Right atrium auricular region (tissue), 2 donors: ENCODE measurements around the gene TTC28. TPM values are rescaled to one million over a fixed set of nuclear protein-coding genes. Genes with fewer than 3 reads are reported as not detected.
"Not testable (repeated sequence)": the region's sequence is repeated elsewhere in the genome, so short reads cannot be mapped to it uniquely, and the experiment has no call there.

Source experiments
- DNase-seq: peaks from one replicate; pipeline ENCODE4 v3.0.0-alpha.2; 2019; ENCODE audit warnings: low spot score
- H3K27ac ChIP-seq, 2 donors: fragments of 200-600 bp; sonication (generic); 1 replicate in 1 of 2; 2 replicates in 1 of 2; pipeline ENCODE4 v1.5.1; 2016 to 2019
- H3K27me3 ChIP-seq, 2 donors: fragments of 200-600 bp; sonication (generic); one replicate each; pipeline versions ENCODE4 v1.5.1 to v1.6.0; 2017 to 2019
- H3K36me3 ChIP-seq: fragments of 200-600 bp; sonication (generic); one replicate; pipeline ENCODE4 v1.5.1; 2016
- H3K4me1 ChIP-seq, 2 donors: fragments of 200-600 bp; sonication (generic); one replicate each; pipeline versions ENCODE4 v1.5.1 to v1.6.0; 2017 to 2019
- H3K4me3 ChIP-seq, 2 donors: fragments of 200-600 bp; sonication (generic); 1 replicate in 1 of 2; 2 replicates in 1 of 2; pipeline ENCODE4 v1.5.1; 2017 to 2019; ENCODE audit warnings: mild to moderate bottlenecking in 1 of 2, moderate library complexity in 1 of 2
- H3K9me3 ChIP-seq, 2 donors: fragments of 200-600 bp; sonication (generic); one replicate each; pipeline ENCODE4 v1.5.1; 2019
- total RNA-seq, 2 donors: library from RNA; depleted of rRNA; stranded (reverse); fragments of >200 nt; gene quantifications; one replicate each; pipeline ENCODE4 v1.1.0, GENCODE V29; 2016
- TF ChIP-seq, protein P1 (sequence below), 2 donors: fragments of 200-600 bp; sonication (generic); IDR thresholded peaks; one replicate each; pipeline ENCODE4 v1.5.1; 2019; ENCODE audit warnings: antibody characterized with exemption in 2 of 2

The TTC28 gene
- total RNA-seq, 2 donors from 2014 or later, result 22.1 to 22.3 TPM

DNA sequence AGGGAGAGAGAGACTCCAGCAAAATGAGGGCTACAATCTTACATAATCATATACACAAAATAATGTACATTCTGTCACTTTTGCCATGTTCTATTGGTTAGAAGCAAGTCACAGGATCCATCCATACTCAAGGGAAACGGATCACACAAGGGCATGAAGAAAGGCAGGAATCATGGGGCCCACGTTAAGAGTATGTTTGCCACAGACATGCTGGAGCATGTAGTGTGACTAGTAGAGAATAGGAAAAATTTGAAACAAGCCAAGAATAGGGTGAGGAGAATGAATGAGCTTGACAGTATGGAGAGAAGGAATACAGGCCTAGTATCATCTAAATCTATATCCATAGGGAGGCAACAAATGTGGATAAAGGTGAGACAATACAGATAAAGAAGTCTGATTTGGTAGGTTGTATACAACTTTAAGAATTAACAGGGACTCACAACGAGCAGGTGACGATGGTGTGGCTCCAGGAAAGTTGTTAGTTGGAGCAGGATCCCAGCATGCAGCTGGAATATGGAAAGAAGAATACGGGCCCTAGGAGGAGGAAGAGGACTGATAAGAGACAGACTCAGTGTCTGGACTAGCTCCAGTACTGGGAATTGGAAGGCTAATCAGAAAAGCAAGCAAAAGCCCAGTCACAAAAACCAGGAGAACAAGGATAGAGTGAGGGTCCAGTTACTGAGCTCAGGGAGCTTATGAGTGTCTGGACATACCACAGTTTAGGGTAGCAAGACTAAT lies 458.8 kb downstream of the TTC28 start:
- TF ChIP-seq, protein P1, sequence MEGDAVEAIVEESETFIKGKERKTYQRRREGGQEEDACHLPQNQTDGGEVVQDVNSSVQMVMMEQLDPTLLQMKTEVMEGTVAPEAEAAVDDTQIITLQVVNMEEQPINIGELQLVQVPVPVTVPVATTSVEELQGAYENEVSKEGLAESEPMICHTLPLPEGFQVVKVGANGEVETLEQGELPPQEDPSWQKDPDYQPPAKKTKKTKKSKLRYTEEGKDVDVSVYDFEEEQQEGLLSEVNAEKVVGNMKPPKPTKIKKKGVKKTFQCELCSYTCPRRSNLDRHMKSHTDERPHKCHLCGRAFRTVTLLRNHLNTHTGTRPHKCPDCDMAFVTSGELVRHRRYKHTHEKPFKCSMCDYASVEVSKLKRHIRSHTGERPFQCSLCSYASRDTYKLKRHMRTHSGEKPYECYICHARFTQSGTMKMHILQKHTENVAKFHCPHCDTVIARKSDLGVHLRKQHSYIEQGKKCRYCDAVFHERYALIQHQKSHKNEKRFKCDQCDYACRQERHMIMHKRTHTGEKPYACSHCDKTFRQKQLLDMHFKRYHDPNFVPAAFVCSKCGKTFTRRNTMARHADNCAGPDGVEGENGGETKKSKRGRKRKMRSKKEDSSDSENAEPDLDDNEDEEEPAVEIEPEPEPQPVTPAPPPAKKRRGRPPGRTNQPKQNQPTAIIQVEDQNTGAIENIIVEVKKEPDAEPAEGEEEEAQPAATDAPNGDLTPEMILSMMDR (IDR thresholded peaks at IDR 0.05), result no peak
- Histone ChIP-seq H3K4me1 (peaks cover 0 to 18% of the 10 kb centered on the region in 2 donors), H3K4me3 (no peak overlapping the region), H3K9me3 (no peaks in the 10 kb centered on the region), H3K27ac (no peak overlapping the region), H3K36me3 (no peaks in the 10 kb centered on the region), H3K27me3 (no peaks in the 10 kb centered on the region)
- DNase-seq, result no peak

DNA sequence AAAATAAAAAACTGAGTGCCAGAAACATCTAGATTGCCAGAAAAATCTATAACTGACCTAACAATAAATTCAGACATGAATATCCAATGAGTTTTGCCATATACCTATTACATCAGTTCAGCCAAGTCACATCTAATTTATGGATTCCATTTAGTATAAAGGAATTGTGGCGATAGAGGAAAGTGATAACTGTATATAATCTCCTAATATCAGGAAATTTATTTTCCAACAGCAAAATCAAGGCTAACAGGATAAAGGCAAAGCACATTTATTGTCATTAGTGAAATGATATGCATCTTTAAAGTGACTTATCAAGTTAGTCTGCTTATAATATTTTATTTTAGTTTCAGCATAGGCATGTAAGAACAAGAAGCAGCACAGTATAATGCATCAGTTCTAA lies 462.4 kb downstream of the TTC28 start:
- DNase-seq, result no peak
- no peaks in the 10 kb centered on the region for H3K27me3 ChIP-seq
- no peak overlapping the region for H3K4me3 ChIP-seq
- TF ChIP-seq, protein P1 (IDR thresholded peaks at IDR 0.05), result no peak
- H3K4me1 ChIP-seq, result peaks cover 0 to 9% of the 10 kb centered on the region in 2 donors
- no peaks in the 10 kb centered on the region for H3K9me3 ChIP-seq
- no peak overlapping the region for H3K27ac ChIP-seq
- no peaks in the 10 kb centered on the region for H3K36me3 ChIP-seq

DNA sequence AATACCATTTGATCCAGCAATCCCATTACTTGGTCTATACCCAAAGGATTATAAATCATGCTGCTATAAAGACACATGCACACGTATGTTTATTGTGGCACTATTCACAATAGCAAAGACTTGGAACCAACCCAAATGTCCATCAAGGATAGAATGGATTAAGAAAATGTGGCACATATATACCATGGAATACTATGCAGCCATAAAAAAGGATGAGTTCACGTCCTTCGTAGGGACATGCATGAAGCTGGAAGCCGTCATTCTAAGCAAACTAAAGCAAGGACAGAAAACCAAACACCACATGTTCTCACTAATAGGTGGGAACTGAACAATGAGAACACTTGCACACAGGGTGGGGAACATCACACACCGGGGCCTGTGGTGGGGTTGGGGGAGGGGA lies 464.9 kb downstream of the TTC28 start:
- not testable (repeated sequence) for H3K4me3 ChIP-seq, H3K36me3 ChIP-seq, H3K9me3 ChIP-seq, H3K27ac ChIP-seq, H3K4me1 ChIP-seq, H3K27me3 ChIP-seq, DNase-seq

DNA sequence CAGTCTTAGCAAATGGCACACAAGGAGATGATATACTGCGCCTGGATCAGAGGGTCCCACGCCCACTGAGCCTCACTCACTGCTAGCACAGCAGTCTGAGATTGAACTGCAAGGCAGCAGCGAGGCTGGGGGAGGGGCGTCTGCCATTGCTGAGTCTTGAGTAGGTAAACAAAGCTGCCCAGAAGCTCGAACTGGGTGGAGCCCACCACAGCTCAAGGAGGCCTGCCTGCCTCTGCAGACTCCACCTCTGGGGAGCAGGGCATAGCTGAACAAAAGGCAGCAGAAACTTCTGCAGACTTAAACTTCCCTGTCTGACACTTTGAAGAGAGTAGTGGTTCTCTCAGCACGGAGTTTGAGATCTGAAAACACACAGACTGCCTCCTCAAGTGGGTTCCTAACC lies 470.2 kb downstream of the TTC28 start:
- H3K36me3 ChIP-seq, H3K4me1 ChIP-seq, H3K9me3 ChIP-seq, DNase-seq, H3K27me3 ChIP-seq, H3K27ac ChIP-seq, H3K4me3 ChIP-seq: not testable (repeated sequence)

DNA sequence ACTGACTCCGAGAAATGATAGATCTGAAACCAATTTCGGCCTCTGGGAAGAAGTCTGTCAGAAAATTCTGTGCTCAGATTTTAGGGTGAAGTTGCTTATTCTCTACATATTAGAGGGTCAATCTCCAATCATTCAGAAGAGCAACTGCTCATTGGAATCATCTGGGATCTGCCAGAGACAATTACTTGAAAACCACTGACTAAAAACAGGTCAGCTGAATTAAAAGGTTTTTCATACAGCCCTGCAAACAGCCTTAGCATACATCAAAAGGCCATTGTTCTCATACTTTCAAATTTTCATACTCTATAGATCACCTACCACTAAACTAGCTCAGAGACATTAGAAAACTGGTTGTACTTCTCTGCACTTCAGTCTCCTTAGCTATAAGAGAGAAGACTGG lies 470.9 kb downstream of the TTC28 start:
- no peak for DNase-seq
- no peaks in the 10 kb centered on the region for H3K27me3 ChIP-seq
- no peaks in the 10 kb centered on the region for H3K36me3 ChIP-seq
- TF ChIP-seq, protein P1 (IDR thresholded peaks at IDR 0.05), result no peak
- no peaks in the 10 kb centered on the region for H3K9me3 ChIP-seq
- H3K27ac ChIP-seq, result no peak overlapping the region
- peaks cover 0 to 3% of the 10 kb centered on the region in 2 donors for H3K4me1 ChIP-seq
- no peak overlapping the region for H3K4me3 ChIP-seq

DNA sequence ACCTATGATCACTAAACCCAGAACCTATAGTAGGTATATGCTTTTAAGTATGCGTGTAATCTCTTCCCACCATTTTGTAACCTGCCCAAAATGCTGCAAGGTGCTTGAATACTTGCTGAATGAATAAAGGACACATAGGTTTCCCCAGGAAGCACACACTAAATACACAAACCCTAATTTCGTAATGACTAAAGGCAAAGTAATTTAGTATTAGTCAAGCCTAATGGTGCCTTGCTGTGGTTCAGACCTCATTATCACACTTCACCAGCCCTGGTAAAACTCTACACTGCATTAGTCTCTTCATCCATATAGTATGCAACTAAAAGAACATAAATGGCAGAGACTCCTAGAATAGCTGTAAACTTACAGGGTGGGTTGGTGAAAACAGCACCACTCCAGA lies 471.6 kb downstream of the TTC28 start:
- Histone ChIP-seq H3K4me1 (peaks cover 0 to 8% of the 10 kb centered on the region in 2 donors), H3K27me3 (no peaks in the 10 kb centered on the region), H3K9me3 (no peaks in the 10 kb centered on the region), H3K27ac (no peak overlapping the region), H3K36me3 (no peaks in the 10 kb centered on the region), H3K4me3 (no peak overlapping the region)
- no peak for DNase-seq
- TF ChIP-seq, protein P1 (IDR thresholded peaks at IDR 0.05), result no peak
